ENCODE results near the gene SLC25A24.
"Not testable (repeated sequence)": the region's sequence is repeated elsewhere in the genome, so short reads cannot be mapped to it uniquely, and the experiment has no call there.

DNA sequence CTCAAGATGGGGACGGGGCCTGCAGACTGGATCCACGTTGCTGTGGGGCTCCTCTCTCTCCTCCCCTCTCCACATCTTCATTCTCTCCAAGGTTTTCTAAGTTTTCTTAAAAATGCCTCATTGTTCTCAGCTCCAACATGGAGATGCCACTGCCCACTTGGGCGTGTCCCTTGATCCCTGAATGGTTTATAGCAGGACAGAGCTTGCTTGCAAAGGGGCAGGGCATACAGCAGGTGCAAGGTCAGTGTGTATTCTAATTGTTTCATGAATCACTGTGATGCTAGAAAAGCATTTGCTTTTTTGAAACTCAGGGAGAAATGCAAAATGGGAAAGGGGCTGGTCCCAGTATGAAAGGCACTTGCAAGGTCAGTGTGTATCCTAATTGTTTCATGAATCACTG lies 29.8 kb upstream of the SLC25A24 start:
- TF ChIP-seq, protein P1, sequence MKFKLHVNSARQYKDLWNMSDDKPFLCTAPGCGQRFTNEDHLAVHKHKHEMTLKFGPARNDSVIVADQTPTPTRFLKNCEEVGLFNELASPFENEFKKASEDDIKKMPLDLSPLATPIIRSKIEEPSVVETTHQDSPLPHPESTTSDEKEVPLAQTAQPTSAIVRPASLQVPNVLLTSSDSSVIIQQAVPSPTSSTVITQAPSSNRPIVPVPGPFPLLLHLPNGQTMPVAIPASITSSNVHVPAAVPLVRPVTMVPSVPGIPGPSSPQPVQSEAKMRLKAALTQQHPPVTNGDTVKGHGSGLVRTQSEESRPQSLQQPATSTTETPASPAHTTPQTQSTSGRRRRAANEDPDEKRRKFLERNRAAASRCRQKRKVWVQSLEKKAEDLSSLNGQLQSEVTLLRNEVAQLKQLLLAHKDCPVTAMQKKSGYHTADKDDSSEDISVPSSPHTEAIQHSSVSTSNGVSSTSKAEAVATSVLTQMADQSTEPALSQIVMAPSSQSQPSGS (IDR thresholded peaks at IDR 0.05; ENCODE audit: low read length) = not testable (repeated sequence)
- TF ChIP-seq KDM1A (IDR thresholded peaks at IDR 0.05; ENCODE audit: borderline replicate concordance); TAF1 (IDR thresholded peaks at IDR 0.05; ENCODE audit: borderline replicate concordance, low read depth, low read length); RAD21 (IDR thresholded peaks at IDR 0.05; ENCODE audit: insufficient read depth, low read depth, low read length); CTCF (IDR thresholded peaks at IDR 0.05 in 2 of 3, conservative IDR thresholded peaks at IDR 0.05 in 1 of 3; ENCODE audit: control insufficient read depth in 2 of 3, extremely low read depth in 1 of 3, insufficient read depth in 1 of 3, low read depth in 3 of 3, low read length in 3 of 3); FOXK2 (IDR thresholded peaks at IDR 0.05); ZZZ3 (IDR thresholded peaks at IDR 0.05; ENCODE audit: control insufficient read depth, insufficient read length, low read depth); STAT1 (conservative IDR thresholded peaks at IDR 0.05); RBBP5 (conservative IDR thresholded peaks at IDR 0.05); BHLHE40 (IDR thresholded peaks at IDR 0.05; ENCODE audit: borderline replicate concordance in 1 of 2, low read depth in 2 of 2, low read length in 1 of 2); FOXM1 (IDR thresholded peaks at IDR 0.05; ENCODE audit: low read depth, low read length); CUX1 (IDR thresholded peaks at IDR 0.05; ENCODE audit: insufficient replicate concordance, low read depth, low read length): not testable (repeated sequence)
- TF ChIP-seq, protein P2, sequence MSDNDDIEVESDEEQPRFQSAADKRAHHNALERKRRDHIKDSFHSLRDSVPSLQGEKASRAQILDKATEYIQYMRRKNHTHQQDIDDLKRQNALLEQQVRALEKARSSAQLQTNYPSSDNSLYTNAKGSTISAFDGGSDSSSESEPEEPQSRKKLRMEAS (IDR thresholded peaks at IDR 0.05; ENCODE audit: low read depth, low read length) = not testable (repeated sequence)
